Neural progenitor cell (in vitro differentiated cells): Measurements from ENCODE around the gene ZNF77.

Experiments used
- EZH2 ChIP-seq: fragments of 200-600 bp; sonication (generic); IDR thresholded peaks from 2 replicates; pipeline ENCODE4 v1.6.1; 2017; ENCODE audit warnings: antibody characterized with exemption, mild to moderate bottlenecking, moderate library complexity
- EZH2phosphoT487 ChIP-seq: fragments of 200-600 bp; sonication (generic); IDR thresholded peaks from 2 replicates; pipeline ENCODE4 v1.6.1; 2017; ENCODE audit warnings: antibody characterized with exemption
- TF ChIP-seq, protein P1 (sequence below): fragments of 200-600 bp; sonication (generic); IDR thresholded peaks from 2 replicates; pipeline ENCODE4 v1.5.1; 2017; ENCODE audit warnings: antibody characterized with exemption, mild to moderate bottlenecking

DNA sequence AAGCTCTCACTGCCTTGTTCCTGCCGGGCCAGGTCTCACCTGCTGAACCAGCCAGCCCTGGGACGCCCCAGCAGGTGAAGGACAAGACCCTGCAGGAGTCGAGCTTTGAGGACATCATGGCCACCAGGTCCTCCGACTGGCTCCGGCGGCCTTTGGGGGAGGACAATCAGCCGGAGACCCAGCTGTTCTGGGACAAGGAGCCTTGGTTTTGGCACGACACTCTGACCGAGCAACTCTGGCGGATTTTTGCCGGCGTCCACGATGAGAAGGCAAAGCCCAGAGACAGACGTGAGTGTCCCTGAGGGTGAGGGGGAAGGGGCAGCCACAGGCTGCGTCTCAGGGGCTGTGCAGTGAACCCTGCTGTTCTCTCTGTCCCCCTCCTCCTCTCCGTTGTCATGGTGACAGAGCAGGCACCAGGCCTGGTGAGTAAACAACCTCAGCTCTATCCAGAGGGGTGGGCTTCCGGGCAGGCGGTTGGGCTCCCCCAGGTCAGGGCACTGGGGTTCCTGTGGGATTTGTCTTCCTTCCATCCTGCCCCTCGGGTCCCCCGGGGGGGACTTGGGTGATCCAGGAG lies 42.3 kb upstream of the ZNF77 start:
- TF ChIP-seq, protein P1, sequence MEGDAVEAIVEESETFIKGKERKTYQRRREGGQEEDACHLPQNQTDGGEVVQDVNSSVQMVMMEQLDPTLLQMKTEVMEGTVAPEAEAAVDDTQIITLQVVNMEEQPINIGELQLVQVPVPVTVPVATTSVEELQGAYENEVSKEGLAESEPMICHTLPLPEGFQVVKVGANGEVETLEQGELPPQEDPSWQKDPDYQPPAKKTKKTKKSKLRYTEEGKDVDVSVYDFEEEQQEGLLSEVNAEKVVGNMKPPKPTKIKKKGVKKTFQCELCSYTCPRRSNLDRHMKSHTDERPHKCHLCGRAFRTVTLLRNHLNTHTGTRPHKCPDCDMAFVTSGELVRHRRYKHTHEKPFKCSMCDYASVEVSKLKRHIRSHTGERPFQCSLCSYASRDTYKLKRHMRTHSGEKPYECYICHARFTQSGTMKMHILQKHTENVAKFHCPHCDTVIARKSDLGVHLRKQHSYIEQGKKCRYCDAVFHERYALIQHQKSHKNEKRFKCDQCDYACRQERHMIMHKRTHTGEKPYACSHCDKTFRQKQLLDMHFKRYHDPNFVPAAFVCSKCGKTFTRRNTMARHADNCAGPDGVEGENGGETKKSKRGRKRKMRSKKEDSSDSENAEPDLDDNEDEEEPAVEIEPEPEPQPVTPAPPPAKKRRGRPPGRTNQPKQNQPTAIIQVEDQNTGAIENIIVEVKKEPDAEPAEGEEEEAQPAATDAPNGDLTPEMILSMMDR, result no peak
- TF ChIP-seq EZH2, result no peak
- TF ChIP-seq EZH2phosphoT487, result no peak
